ENCODE measurements around the gene PLA2G15.

Gene PLA2G15

DNA sequence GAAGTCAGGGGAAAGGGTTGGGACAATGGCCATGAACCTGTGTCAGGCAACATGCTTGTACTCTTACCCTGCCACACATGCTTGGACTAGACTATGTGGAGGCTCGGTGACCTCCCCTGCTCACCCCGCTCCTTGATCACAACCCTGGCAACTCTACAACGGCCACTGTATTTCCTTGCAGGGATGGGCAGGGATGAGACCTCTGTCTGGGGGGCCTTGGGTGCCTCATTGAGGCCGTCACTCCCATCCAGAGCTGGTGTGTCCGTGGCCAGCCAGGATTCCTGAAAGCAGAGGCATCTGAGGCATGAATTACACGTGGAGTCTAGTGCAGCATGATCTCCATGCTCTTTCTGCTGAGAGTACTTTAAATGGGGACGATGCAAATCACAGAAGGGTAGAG lies 948 bp downstream of the PLA2G15 start:
- H3K4me3 ChIP-seq (ENCODE audit: low read length), result no peak overlapping the region
- H3K4me1 ChIP-seq (ENCODE audit: control insufficient read depth, low read depth, low read length), result no peaks in the 10 kb centered on the region
- no peaks in the 10 kb centered on the region for H3K36me3 ChIP-seq (ENCODE audit: control insufficient read depth, low read depth, low read length)
- no peaks in the 10 kb centered on the region for H3K9me3 ChIP-seq (ENCODE audit: control insufficient read depth, low read depth, low read length)
- peaks cover 18% of the 10 kb centered on the region for H3K27me3 ChIP-seq (ENCODE audit: control insufficient read depth, insufficient read depth, low read length)
- no peak overlapping the region for H3K27ac ChIP-seq (ENCODE audit: low read length)
- peak overlapping the region; percentile 34 for H3K9ac ChIP-seq (ENCODE audit: low read length)

DNA sequence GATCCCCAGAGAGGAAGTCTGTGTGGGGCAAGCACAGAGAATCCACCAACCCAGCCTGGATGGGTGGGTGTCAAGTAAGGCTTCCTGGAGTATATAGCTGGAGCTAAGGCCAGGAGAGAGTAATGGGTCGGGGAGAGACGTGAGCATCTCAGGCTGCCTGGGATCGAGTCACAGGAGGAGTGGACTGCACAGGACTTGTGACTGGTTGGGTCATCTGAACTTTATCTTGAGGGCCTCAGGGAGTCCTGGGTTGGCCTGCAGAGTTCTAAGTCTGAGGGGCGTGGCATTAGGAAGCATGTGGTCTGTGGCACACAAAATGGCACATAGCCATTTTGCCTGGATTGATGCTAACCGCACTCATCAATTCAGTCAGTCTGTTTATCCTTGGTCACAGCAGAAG lies 1.5 kb downstream of the PLA2G15 start:
- Histone ChIP-seq H3K27me3 (ENCODE audit: control insufficient read depth, insufficient read depth, low read length) (peaks cover 18% of the 10 kb centered on the region), H3K36me3 (ENCODE audit: control insufficient read depth, low read depth, low read length) (no peaks in the 10 kb centered on the region), H3K27ac (ENCODE audit: low read length) (no peak overlapping the region), H3K9ac (ENCODE audit: low read length) (no peak overlapping the region), H3K4me3 (ENCODE audit: low read length) (no peak overlapping the region), H3K4me1 (ENCODE audit: control insufficient read depth, low read depth, low read length) (no peaks in the 10 kb centered on the region), H3K9me3 (ENCODE audit: control insufficient read depth, low read depth, low read length) (no peaks in the 10 kb centered on the region)

DNA sequence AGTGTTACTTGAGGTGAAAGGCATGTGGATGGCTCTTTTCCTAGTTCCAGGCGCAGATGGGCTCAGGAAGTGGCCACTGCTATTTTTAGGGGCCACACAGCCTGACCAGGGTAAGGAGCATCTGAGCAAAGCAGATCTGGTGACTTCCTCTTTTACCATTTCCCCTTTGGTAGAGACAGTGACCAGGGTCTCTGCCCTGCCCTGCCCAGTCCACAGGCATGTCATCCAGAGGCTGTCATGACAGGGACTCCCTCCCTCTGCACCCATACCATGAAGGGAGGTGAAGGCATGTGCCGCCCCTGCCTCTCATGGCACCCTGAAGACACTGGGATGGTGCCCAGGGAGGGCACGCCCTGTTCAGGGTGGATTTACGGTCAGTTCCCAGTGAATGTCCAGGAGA lies 2.2 kb downstream of the PLA2G15 start:
- H3K4me3 ChIP-seq (ENCODE audit: low read length), result no peak overlapping the region
- no peaks in the 10 kb centered on the region for H3K9me3 ChIP-seq (ENCODE audit: control insufficient read depth, low read depth, low read length)
- peaks cover 18% of the 10 kb centered on the region for H3K27me3 ChIP-seq (ENCODE audit: control insufficient read depth, insufficient read depth, low read length)
- no peak overlapping the region for H3K27ac ChIP-seq (ENCODE audit: low read length)
- no peak overlapping the region for H3K9ac ChIP-seq (ENCODE audit: low read length)
- H3K4me1 ChIP-seq (ENCODE audit: control insufficient read depth, low read depth, low read length), result no peaks in the 10 kb centered on the region
- H3K36me3 ChIP-seq (ENCODE audit: control insufficient read depth, low read depth, low read length), result no peaks in the 10 kb centered on the region

DNA sequence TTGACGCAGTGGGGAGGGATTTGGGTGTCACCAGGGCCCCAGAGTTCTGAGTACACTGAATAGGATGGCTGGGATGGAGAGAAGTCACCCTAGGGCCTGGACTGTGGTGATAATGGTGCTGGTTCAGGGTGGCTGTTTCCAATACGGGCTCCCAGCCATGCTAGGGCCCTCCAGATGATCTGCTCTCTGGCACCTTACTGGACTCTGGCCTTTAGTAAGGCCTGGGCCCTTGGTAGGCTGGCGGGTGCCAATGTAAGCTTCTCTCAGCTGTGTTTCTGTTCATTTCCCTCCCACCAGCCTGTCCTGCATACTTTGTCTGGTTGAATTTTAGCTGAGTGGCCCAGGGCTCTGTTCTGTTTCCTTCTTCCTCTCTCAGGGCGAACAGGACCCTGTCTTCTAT lies 2.8 kb downstream of the PLA2G15 start:
- no peak overlapping the region for H3K27ac ChIP-seq (ENCODE audit: low read length)
- no peak overlapping the region for H3K9ac ChIP-seq (ENCODE audit: low read length)
- no peaks in the 10 kb centered on the region for H3K9me3 ChIP-seq (ENCODE audit: control insufficient read depth, low read depth, low read length)
- H3K4me3 ChIP-seq (ENCODE audit: low read length), result no peak overlapping the region
- peaks cover 18% of the 10 kb centered on the region for H3K27me3 ChIP-seq (ENCODE audit: control insufficient read depth, insufficient read depth, low read length)
- no peaks in the 10 kb centered on the region for H3K36me3 ChIP-seq (ENCODE audit: control insufficient read depth, low read depth, low read length)
- no peaks in the 10 kb centered on the region for H3K4me1 ChIP-seq (ENCODE audit: control insufficient read depth, low read depth, low read length)

DNA sequence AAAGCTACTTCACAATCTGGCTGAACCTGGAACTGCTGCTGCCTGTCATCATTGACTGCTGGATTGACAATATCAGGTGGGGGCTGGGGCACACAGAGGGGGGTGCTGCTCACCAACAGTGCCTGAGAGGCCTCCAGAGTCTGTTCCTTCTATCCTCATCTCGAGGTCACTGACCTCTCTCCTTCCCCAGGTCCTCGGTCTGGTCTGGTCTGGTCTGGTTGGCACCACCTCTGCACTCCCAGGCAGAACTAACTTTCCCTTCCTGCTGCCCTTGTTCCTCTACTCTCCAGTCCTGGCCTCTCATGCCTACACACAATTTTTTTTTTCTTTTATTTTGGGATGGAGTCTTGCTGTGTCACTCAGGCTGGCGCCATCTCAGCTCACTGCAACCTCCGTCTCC lies 4.2 kb downstream of the PLA2G15 start:
- H3K27ac ChIP-seq (ENCODE audit: low read length), result no peak overlapping the region
- H3K4me3 ChIP-seq (ENCODE audit: low read length), result no peak overlapping the region
- no peaks in the 10 kb centered on the region for H3K36me3 ChIP-seq (ENCODE audit: control insufficient read depth, low read depth, low read length)
- H3K27me3 ChIP-seq (ENCODE audit: control insufficient read depth, insufficient read depth, low read length), result peaks cover 13% of the 10 kb centered on the region
- no peaks in the 10 kb centered on the region for H3K9me3 ChIP-seq (ENCODE audit: control insufficient read depth, low read depth, low read length)
- H3K4me1 ChIP-seq (ENCODE audit: control insufficient read depth, low read depth, low read length), result no peaks in the 10 kb centered on the region
- H3K9ac ChIP-seq (ENCODE audit: low read length), result no peak overlapping the region

DNA sequence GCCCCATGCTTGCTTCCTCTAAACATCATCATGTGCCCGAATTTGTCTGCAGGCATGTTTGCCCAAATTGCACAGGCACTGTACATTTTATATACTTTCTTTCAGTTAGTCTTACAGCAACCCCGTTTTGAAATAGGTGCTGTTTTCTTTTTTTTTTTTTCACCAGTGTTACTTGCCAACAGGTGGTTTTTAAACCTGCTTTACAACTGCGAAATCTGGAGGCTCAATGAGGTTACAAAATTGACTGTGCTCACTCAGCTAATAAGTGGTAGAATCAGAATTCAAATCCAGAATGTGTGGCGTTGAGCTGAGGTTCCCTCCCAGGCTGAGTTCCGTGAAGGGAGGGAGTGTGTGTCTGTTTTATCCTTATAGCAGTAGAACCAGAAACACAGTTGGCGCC lies 5.8 kb downstream of the PLA2G15 start:
- Histone ChIP-seq H3K27ac (ENCODE audit: low read length) (no peak overlapping the region), H3K36me3 (ENCODE audit: control insufficient read depth, low read depth, low read length) (no peaks in the 10 kb centered on the region), H3K4me3 (ENCODE audit: low read length) (no peak overlapping the region), H3K9ac (ENCODE audit: low read length) (no peak overlapping the region), H3K27me3 (ENCODE audit: control insufficient read depth, insufficient read depth, low read length) (peaks cover 4% of the 10 kb centered on the region), H3K9me3 (ENCODE audit: control insufficient read depth, low read depth, low read length) (no peaks in the 10 kb centered on the region), H3K4me1 (ENCODE audit: control insufficient read depth, low read depth, low read length) (no peaks in the 10 kb centered on the region)

DNA sequence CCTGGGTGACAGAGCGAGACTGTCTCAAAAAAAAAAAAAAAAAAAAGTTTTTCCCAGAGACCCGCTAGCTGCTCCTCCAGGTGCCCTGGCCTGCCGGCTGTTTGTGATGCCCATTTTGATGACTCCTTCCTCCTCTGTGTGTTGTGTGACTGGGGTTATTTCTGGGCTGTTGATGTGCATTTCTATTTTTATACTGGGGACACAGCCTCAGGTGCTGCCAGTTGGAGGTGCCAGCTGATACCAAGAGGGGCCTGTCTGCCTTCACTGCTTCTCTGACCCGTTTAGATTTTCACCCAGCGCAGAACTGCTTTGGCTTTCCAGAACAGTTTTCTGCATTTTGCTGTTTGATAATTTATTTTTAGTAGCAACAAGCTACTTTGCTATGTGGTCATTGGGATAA lies 6.7 kb downstream of the PLA2G15 start:
- H3K9ac ChIP-seq (ENCODE audit: low read length), result no peak overlapping the region
- no peaks in the 10 kb centered on the region for H3K36me3 ChIP-seq (ENCODE audit: control insufficient read depth, low read depth, low read length)
- H3K9me3 ChIP-seq (ENCODE audit: control insufficient read depth, low read depth, low read length), result no peaks in the 10 kb centered on the region
- H3K27ac ChIP-seq (ENCODE audit: low read length), result no peak overlapping the region
- no peaks in the 10 kb centered on the region for H3K27me3 ChIP-seq (ENCODE audit: control insufficient read depth, insufficient read depth, low read length)
- H3K4me3 ChIP-seq (ENCODE audit: low read length), result no peak overlapping the region
- H3K4me1 ChIP-seq (ENCODE audit: control insufficient read depth, low read depth, low read length), result no peaks in the 10 kb centered on the region

DNA sequence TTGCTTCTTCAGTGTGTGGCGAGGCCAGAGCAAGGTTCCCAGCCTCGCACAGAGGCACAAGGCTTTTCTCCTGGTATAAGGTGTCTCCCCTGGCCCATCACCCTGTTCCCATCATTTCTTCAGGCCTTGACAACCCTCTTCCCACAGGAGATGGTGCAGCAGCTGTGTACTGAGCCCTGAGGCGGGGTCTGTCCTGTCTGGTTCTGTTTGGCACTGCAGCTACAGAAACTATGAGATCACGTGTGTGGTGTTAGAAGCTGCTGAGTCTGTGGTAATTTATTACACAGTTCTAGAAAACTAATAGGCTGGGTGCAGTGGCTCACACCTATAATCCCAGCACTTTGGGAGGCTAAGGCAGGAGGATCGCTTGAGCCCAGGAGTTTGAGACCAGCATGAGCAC lies 7.2 kb downstream of the PLA2G15 start:
- H3K9me3 ChIP-seq (ENCODE audit: control insufficient read depth, low read depth, low read length), result no peaks in the 10 kb centered on the region
- H3K9ac ChIP-seq (ENCODE audit: low read length), result no peak overlapping the region
- no peaks in the 10 kb centered on the region for H3K27me3 ChIP-seq (ENCODE audit: control insufficient read depth, insufficient read depth, low read length)
- no peak overlapping the region for H3K27ac ChIP-seq (ENCODE audit: low read length)
- H3K4me1 ChIP-seq (ENCODE audit: control insufficient read depth, low read depth, low read length), result no peaks in the 10 kb centered on the region
- H3K4me3 ChIP-seq (ENCODE audit: low read length), result no peak overlapping the region
- H3K36me3 ChIP-seq (ENCODE audit: control insufficient read depth, low read depth, low read length), result no peaks in the 10 kb centered on the region

DNA sequence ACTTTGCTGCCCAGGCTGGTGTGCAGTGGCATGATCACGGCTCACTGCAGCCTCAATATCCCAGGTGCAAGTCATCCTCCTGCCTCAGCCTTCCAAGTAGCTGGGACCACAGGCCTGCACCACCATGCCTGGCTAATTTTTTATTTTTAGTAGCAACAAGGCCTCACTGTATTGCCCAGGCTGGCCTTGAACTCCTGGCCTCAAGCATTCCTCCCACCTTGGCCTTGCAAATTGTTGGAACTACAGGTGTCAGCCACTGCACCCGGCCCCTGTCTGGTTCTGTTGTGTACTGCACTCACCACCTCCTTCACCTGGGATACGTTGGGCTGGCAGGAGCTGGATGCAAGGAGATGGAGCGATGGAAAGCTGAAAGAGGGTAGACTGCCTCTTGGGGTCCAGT lies 8.5 kb downstream of the PLA2G15 start:
- H3K9ac ChIP-seq (ENCODE audit: low read length), result no peak overlapping the region
- H3K4me3 ChIP-seq (ENCODE audit: low read length), result no peak overlapping the region
- H3K36me3 ChIP-seq (ENCODE audit: control insufficient read depth, low read depth, low read length), result no peaks in the 10 kb centered on the region
- no peaks in the 10 kb centered on the region for H3K27me3 ChIP-seq (ENCODE audit: control insufficient read depth, insufficient read depth, low read length)
- H3K27ac ChIP-seq (ENCODE audit: low read length), result no peak overlapping the region
- H3K4me1 ChIP-seq (ENCODE audit: control insufficient read depth, low read depth, low read length), result no peaks in the 10 kb centered on the region
- H3K9me3 ChIP-seq (ENCODE audit: control insufficient read depth, low read depth, low read length), result no peaks in the 10 kb centered on the region

DNA sequence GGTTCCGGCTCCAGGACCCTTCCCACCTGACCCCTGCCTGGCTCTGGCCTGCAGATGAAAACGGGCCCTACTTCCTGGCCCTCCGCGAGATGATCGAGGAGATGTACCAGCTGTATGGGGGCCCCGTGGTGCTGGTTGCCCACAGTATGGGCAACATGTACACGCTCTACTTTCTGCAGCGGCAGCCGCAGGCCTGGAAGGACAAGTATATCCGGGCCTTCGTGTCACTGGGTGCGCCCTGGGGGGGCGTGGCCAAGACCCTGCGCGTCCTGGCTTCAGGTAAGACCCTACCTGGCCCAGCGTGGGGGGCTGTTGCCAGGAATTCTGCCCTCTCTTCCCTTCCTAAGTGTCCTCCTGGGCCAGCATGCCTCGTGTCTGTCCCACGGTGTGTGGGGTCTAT lies 10.5 kb downstream of the PLA2G15 start:
- H3K9me3 ChIP-seq (ENCODE audit: control insufficient read depth, low read depth, low read length), result no peaks in the 10 kb centered on the region
- no peak overlapping the region for H3K4me3 ChIP-seq (ENCODE audit: low read length)
- H3K4me1 ChIP-seq (ENCODE audit: control insufficient read depth, low read depth, low read length), result no peaks in the 10 kb centered on the region
- H3K9ac ChIP-seq (ENCODE audit: low read length), result no peak overlapping the region
- H3K27me3 ChIP-seq (ENCODE audit: control insufficient read depth, insufficient read depth, low read length), result no peaks in the 10 kb centered on the region
- no peak overlapping the region for H3K27ac ChIP-seq (ENCODE audit: low read length)
- no peaks in the 10 kb centered on the region for H3K36me3 ChIP-seq (ENCODE audit: control insufficient read depth, low read depth, low read length)

DNA sequence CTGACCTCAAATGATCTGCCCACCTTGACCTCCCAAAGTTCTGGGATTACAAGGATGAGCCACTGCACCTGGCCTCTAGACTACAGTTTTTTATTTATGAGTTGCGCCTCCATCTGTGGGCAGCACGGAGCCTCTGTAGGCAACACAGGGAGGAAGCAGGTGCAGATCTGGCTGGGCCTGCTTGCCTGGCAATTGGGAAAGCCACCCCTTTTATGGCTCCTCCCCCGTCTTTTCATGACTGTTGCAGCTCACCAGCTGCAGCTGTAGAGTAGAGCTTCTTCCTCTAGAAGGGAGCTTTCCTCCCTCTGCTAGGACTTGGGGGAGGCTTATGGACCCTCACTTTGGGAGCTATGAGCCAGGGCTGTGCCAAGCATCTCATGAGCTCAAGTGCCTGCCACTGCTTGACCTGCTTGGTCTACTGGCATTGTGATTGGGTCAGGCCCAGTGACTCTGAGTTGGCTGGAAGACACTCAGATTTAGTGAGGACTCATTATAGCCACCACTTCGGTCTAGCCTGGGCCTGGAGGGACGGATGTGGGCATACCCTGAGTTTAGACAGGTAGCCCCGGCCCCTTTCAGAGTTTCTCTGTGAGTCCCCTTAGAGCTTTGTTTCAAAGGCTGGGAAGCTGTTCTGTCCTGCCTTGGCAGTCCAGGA lies 12.2 kb downstream of the PLA2G15 start:
- no peaks in the 10 kb centered on the region for H3K27me3 ChIP-seq (ENCODE audit: control insufficient read depth, insufficient read depth, low read length)
- no peaks in the 10 kb centered on the region for H3K4me1 ChIP-seq (ENCODE audit: control insufficient read depth, low read depth, low read length)
- no peak overlapping the region for H3K27ac ChIP-seq (ENCODE audit: low read length)
- H3K9ac ChIP-seq (ENCODE audit: low read length), result no peak overlapping the region
- H3K36me3 ChIP-seq (ENCODE audit: control insufficient read depth, low read depth, low read length), result no peaks in the 10 kb centered on the region
- no peak overlapping the region for H3K4me3 ChIP-seq (ENCODE audit: low read length)
- no peaks in the 10 kb centered on the region for H3K9me3 ChIP-seq (ENCODE audit: control insufficient read depth, low read depth, low read length)

DNA sequence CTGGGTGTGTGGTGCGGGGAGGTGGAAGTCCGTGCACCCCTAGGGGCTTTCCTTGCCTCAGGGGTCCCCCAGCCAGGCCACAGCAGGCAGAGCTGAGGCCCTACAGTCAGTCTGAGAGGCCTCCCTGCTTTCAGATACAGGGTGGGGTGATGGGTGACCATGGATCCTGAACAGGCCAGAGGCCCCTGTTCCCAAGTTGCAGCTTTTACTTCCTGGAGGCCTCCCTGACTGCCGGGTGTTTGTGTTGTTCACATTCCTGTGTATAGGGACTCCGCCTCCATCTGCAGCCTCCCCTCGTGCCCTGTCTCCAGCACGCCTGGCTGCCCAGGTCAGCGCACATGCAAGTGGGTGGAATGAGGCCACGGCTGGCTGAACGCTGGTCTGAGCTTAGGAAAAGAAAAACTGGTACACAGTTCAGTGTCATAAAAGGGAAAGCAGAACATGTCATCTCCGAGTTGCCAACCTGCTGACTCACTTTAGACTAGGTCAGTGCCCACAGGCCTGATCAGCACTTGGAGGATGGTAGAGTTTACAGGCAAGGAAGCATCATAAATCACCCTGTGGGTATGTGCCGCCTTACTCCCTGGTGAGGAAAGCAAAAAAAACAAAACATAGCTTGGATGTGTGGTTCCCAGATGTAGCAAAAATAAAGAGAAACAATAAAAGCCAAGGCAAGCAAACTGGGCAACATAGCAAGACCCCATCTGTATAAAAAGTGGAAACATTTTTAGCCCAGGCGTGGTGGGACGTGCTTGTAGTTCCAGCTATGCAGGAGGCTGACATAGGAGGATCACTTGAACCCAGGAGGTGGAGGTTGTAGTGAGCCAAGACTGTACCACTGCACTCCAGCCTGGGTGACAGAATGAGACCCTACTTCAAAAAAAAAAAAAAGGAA lies 13.0 kb downstream of the PLA2G15 start:
- H3K36me3 ChIP-seq (ENCODE audit: control insufficient read depth, low read depth, low read length), result no peaks in the 10 kb centered on the region
- peaks cover 2% of the 10 kb centered on the region for H3K27me3 ChIP-seq (ENCODE audit: control insufficient read depth, insufficient read depth, low read length)
- H3K4me3 ChIP-seq (ENCODE audit: low read length), result no peak overlapping the region
- no peak overlapping the region for H3K9ac ChIP-seq (ENCODE audit: low read length)
- no peaks in the 10 kb centered on the region for H3K4me1 ChIP-seq (ENCODE audit: control insufficient read depth, low read depth, low read length)
- no peak overlapping the region for H3K27ac ChIP-seq (ENCODE audit: low read length)
- no peaks in the 10 kb centered on the region for H3K9me3 ChIP-seq (ENCODE audit: control insufficient read depth, low read depth, low read length)
